Measurements from ENCODE around the gene MCM8.

The MCM8 gene

GRCh38 chr20:5923493-5923892, 27.0 kb upstream of the MCM8 start:
- no peak for ATAC-seq (ENCODE audit: insufficient read depth, low read depth)
- Histone ChIP-seq H3K27ac (ENCODE audit: low read length) (no peak overlapping the region), H4K20me1 (ENCODE audit: insufficient read depth, low read length) (no peaks in the 10 kb centered on the region), H3K9me3 (ENCODE audit: insufficient read depth, low read length, severe bottlenecking) (no peaks in the 10 kb centered on the region), H3K36me3 (ENCODE audit: insufficient read depth, low read length) (no peaks in the 10 kb centered on the region), H2AFZ (ENCODE audit: low read depth, low read length) (no peak overlapping the region), H3K79me2 (ENCODE audit: insufficient read depth, low read length) (no peaks in the 10 kb centered on the region), H3K4me3 (ENCODE audit: low read depth in 1 of 2, low read length in 2 of 2) (no peak overlapping the region), H3K27me3 (ENCODE audit: insufficient read depth, low read length, poor library complexity) (peaks cover 36% of the 10 kb centered on the region), H3K9ac (ENCODE audit: low read depth, low read length) (no peak overlapping the region), H3K4me1 (ENCODE audit: insufficient read depth, low read length) (peaks cover 13% of the 10 kb centered on the region), H3K4me2 (ENCODE audit: insufficient read depth, low read length) (no peak overlapping the region)
- TF ChIP-seq EZH2 (IDR thresholded peaks at IDR 0.05; ENCODE audit: borderline replicate concordance, low read depth, low read length, severe bottlenecking) (no peak), CTCF (IDR thresholded peaks at IDR 0.05; ENCODE audit: borderline replicate concordance, extremely low read depth, low read length, poor library complexity, severe bottlenecking) (no peak)
- DNase-seq = no peak

- H3K4me3 ChIP-seq (ENCODE audit: low read depth in 1 of 2, low read length in 2 of 2) = no peak overlapping the region
- DNase-seq (no peak), ATAC-seq (ENCODE audit: insufficient read depth, low read depth) (no peak)
- peaks cover 36% of the 10 kb centered on the region for H3K27me3 ChIP-seq (ENCODE audit: insufficient read depth, low read length, poor library complexity)
- no peaks in the 10 kb centered on the region for H3K79me2 ChIP-seq (ENCODE audit: insufficient read depth, low read length)
- H4K20me1 ChIP-seq (ENCODE audit: insufficient read depth, low read length) = no peaks in the 10 kb centered on the region
- H3K4me1 ChIP-seq (ENCODE audit: insufficient read depth, low read length) = no peaks in the 10 kb centered on the region
- no peak overlapping the region for H2AFZ ChIP-seq (ENCODE audit: low read depth, low read length)
- TF ChIP-seq CTCF (IDR thresholded peaks at IDR 0.05; ENCODE audit: borderline replicate concordance, extremely low read depth, low read length, poor library complexity, severe bottlenecking) = no peak
- TF ChIP-seq EZH2 (IDR thresholded peaks at IDR 0.05; ENCODE audit: borderline replicate concordance, low read depth, low read length, severe bottlenecking) = no peak
- no peak overlapping the region for H3K27ac ChIP-seq (ENCODE audit: low read length)
- H3K4me2 ChIP-seq (ENCODE audit: insufficient read depth, low read length) = no peak overlapping the region
- H3K36me3 ChIP-seq (ENCODE audit: insufficient read depth, low read length) = no peaks in the 10 kb centered on the region
- H3K9ac ChIP-seq (ENCODE audit: low read depth, low read length) = no peak overlapping the region
- H3K9me3 ChIP-seq (ENCODE audit: insufficient read depth, low read length, severe bottlenecking) = no peaks in the 10 kb centered on the region
Measured at GRCh38 chr20:5925551-5925950, 24.9 kb upstream of the MCM8 start.

GRCh38 chr20:5927749-5928462, 22.5 kb upstream of the MCM8 start:
- Histone ChIP-seq H3K27ac (ENCODE audit: low read length) (no peak overlapping the region), H3K9ac (ENCODE audit: low read depth, low read length) (no peak overlapping the region), H3K4me2 (ENCODE audit: insufficient read depth, low read length) (no peak overlapping the region), H3K36me3 (ENCODE audit: insufficient read depth, low read length) (no peaks in the 10 kb centered on the region), H3K9me3 (ENCODE audit: insufficient read depth, low read length, severe bottlenecking) (no peaks in the 10 kb centered on the region), H2AFZ (ENCODE audit: low read depth, low read length) (no peak overlapping the region), H3K4me1 (ENCODE audit: insufficient read depth, low read length) (no peaks in the 10 kb centered on the region), H3K79me2 (ENCODE audit: insufficient read depth, low read length) (no peaks in the 10 kb centered on the region), H3K27me3 (ENCODE audit: insufficient read depth, low read length, poor library complexity) (peaks cover 50% of the 10 kb centered on the region), H3K4me3 (ENCODE audit: low read depth in 1 of 2, low read length in 2 of 2) (no peak overlapping the region), H4K20me1 (ENCODE audit: insufficient read depth, low read length) (no peaks in the 10 kb centered on the region)
- DNase-seq (no peak), ATAC-seq (ENCODE audit: insufficient read depth, low read depth) (no peak; the same call in 2 of the 3 replicates)
- TF ChIP-seq EZH2 (IDR thresholded peaks at IDR 0.05; ENCODE audit: borderline replicate concordance, low read depth, low read length, severe bottlenecking) = no peak
- TF ChIP-seq CTCF (IDR thresholded peaks at IDR 0.05; ENCODE audit: borderline replicate concordance, extremely low read depth, low read length, poor library complexity, severe bottlenecking) = no peak
